Heart right ventricle (tissue), 16 donors: Measurements from ENCODE around the gene RBM3. TPM values are rescaled to one million over a fixed set of nuclear protein-coding genes. Genes with fewer than 3 reads are reported as not detected.

Source experiments
- ATAC-seq, 8 donors: fragments of 200-7000 bp; cut with Tn5 transposase; one replicate each; pipeline ENCODE4 v1.9.1; 2020; ENCODE audit warnings: mild to moderate bottlenecking in 8 of 8, moderate library complexity in 8 of 8, moderate number of reproducible peaks in 1 of 8
- DNase-seq, 2 donors: peaks; one replicate each; pipeline ENCODE4 v3.0.0-alpha.2; 2020
- H3K27ac ChIP-seq, 10 donors: fragments of 200-600 bp; sonication (generic) in 2 of 10; one replicate each; pipeline versions ENCODE4 v1.5.0 to v1.8.0; 2020 to 2022; ENCODE audit warnings: mild to moderate bottlenecking in 3 of 10
- H3K27me3 ChIP-seq, 7 donors: fragments of 200-600 bp; one replicate each; pipeline ENCODE4 v1.8.0; 2021 to 2022; ENCODE audit warnings: mild to moderate bottlenecking in 2 of 7
- H3K36me3 ChIP-seq, 9 donors: fragments of 200-600 bp; sonication (generic) in 1 of 9; one replicate each; pipeline versions ENCODE4 v1.5.0 to v1.8.0; 2020 to 2022; ENCODE audit warnings: mild to moderate bottlenecking in 2 of 9
- H3K4me1 ChIP-seq, 9 donors: fragments of 200-600 bp; sonication (generic) in 1 of 9; one replicate each; pipeline versions ENCODE4 v1.5.0 to v1.8.0; 2020 to 2022; ENCODE audit warnings: mild to moderate bottlenecking in 4 of 9
- H3K4me3 ChIP-seq, 10 donors: fragments of 200-600 bp; sonication (generic) in 2 of 10; one replicate each; pipeline versions ENCODE4 v1.5.0 to v1.8.0; 2020 to 2022; ENCODE audit warnings: mild to moderate bottlenecking in 7 of 10, moderate library complexity in 2 of 10
- H3K9me3 ChIP-seq, 11 donors: fragments of 200-600 bp in 10 of 11; sonication (generic) in 2 of 11; one replicate each; pipeline versions ENCODE4 v1.5.0 to v1.8.0; 2013 to 2022; ENCODE audit warnings: mild to moderate bottlenecking in 2 of 11, control low read depth in 1 of 11, moderate library complexity in 1 of 11
- CTCF ChIP-seq, 9 donors: fragments of 200-600 bp; sonication (generic) in 2 of 9; IDR thresholded peaks; one replicate each; pipeline versions ENCODE4 v1.5.0 to v1.8.0; 2021 to 2022; ENCODE audit warnings: antibody characterized with exemption in 9 of 9, mild to moderate bottlenecking in 5 of 9, moderate library complexity in 1 of 9
- WGBS, 2 donors: extraction: QIAGEN DNeasy Blood & Tissue Kit; methylation state at CpG; one replicate each; pipeline ENCODE4 v1.1.7; 2013; ENCODE audit warnings: inconsistent platforms in 1 of 2; 5-methylcytosine and 5-hydroxymethylcytosine counted together
- intact Hi-C, 10 donors: fragments of 100-400 bp; cut with DNase I; formaldehyde crosslinking; loops; one replicate each; pipeline versions ENCODE4 v1.11.1 to v1.14.2; 2022
- polyA plus RNA-seq, 2 donors: library from polyadenylated mRNA; stranded (reverse); fragments of 200-250 nt; gene quantifications; one replicate each; pipeline ENCODE4 v1.2.3, GENCODE V29; 2013
- total RNA-seq, 10 donors: library from RNA; stranded (reverse); fragmentation: NEBNext Ultra II Directional in 3 of 10; extraction: Animal tissue kit (Norgen Biotek cat#: 25700) in 3 of 10; gene quantifications; one replicate each; pipeline versions ENCODE4 v1.2.1 to v1.2.4, GENCODE V29; 2021 to 2023
- donor health status: Arrhythmogenic right ventricular cardiomyopathy.
- donor health status: ischemic (EF 13 %, LVEDD 7.1; RV severe dilation, severe dysfunction).
- donor health status: healthy with polysubstance abuse.
- donor health status: DM: no; HTN: yes; CAD: no.
- donor health status: DM: no; HTN: no; CAD: no.
- donor health status: ischemic (EF 25% LVEDD 6.9; RV normal size, moderate dysfunction).
- donor health status: ischemic (EF 25% LVEDD 5.7; RV mildly dilated, moderate dysfunction).
- donor health status: healthy.
- donor health status: DM: yes; HTN: yes; CAD: no.
- donor health status: Ischemic cardiomyopathy.
- donor health status: ischemic (EF 35%, LVEDD 5.7; RV mildly dilated, moderate dysfunction).
- donor health status: nonischemic (EF 11% LVEDD 7.7; RV severe dilation, severe dysfunction).
- donor health status: DM: yes; HTN: yes; CAD: no.
- donor health status: PGD.
- donor health status: ischemic (EF 29% LVEDD 5.4; RV normal size, mild dysfunction).
- donor health status: nonischemic (EF 23%, LVEDD 6.1; RV moderate dilation, normal function).

Gene RBM3
- total and polyA plus RNA-seq, 12 donors = 60.0 to 204 (median 111) TPM

- TF ChIP-seq CTCF (IDR thresholded peaks at IDR 0.05) = no peak
- Histone ChIP-seq H3K27me3 (peaks cover 0 to 5% (median 0%) of the 10 kb centered on the region in 7 donors), H3K36me3 (peaks cover 0 to 22% (median 6%) of the 10 kb centered on the region in 9 donors), H3K4me3 (no peak overlapping the region), H3K9me3 (no peaks in the 10 kb centered on the region), H3K27ac (no peak overlapping the region), H3K4me1 (peaks cover 0 to 26% (median 8%) of the 10 kb centered on the region in 9 donors)
- ATAC-seq (no peak), DNase-seq (no peak)
- intact Hi-C loops = no loop called here
- 56 to 62% methylated on average over 2 of the region's 2 CpGs for WGBS, 2 donors
Measured at GRCh38 chrX:48595929-48596328, 21.6 kb downstream of the RBM3 start.

GRCh38 chrX:48597353-48598264 lies 23.3 kb downstream of the RBM3 start, which contains the start of gene WDR13:
TSS of gene WDR13 (plus strand) at chrX:48597492. CDS start at chrX:48597997, 505 bp downstream.
- WGBS, 2 donors = 0% methylated on average over 48 to 62 of the region's 62 CpGs
- ATAC-seq = peak; percentile 93 to 97 (median 95)
- peaks cover 0 to 39% (median 6%) of the 10 kb centered on the region in 9 donors for H3K36me3 ChIP-seq
- H3K27ac ChIP-seq = peak within 1 kb of the TSS; percentile 95 to 99 (median 98)
- H3K4me3 ChIP-seq = peak within 1 kb of the TSS; percentile 41 to 80 (median 68)
- H3K9me3 ChIP-seq = no peaks in the 10 kb centered on the region
- intact Hi-C loops = loop anchor here in 1 of 10 donors (2.0 kb wide), 1 partner anchor 99 kb away; the partner anchor contains the start of gene SUV39H1
- peaks cover 0 to 13% (median 4%) of the 10 kb centered on the region in 9 donors for H3K4me1 ChIP-seq
- peak in 2 of 9 donors; percentile 7 to 22 for TF ChIP-seq CTCF (IDR thresholded peaks at IDR 0.05)
- DNase-seq = peak; percentile 90 to 95
- peaks cover 0 to 5% (median 0%) of the 10 kb centered on the region in 7 donors for H3K27me3 ChIP-seq

GRCh38 chrX:48598614-48599013 lies 24.3 kb downstream of the RBM3 start:
- ATAC-seq (peak in 1 of 8 donors; percentile 1), DNase-seq (no peak)
- Histone ChIP-seq H3K4me1 (peaks cover 0 to 13% (median 4%) of the 10 kb centered on the region in 9 donors), H3K27ac (peak overlapping the region in 7 of 10 donors; percentile 96 to 99 (median 97)), H3K36me3 (peaks cover 0 to 49% (median 6%) of the 10 kb centered on the region in 9 donors), H3K4me3 (peak overlapping the region in 9 of 10 donors; percentile 54 to 80 (median 68)), H3K27me3 (peaks cover 0 to 5% (median 0%) of the 10 kb centered on the region in 7 donors), H3K9me3 (no peaks in the 10 kb centered on the region)
- intact Hi-C loops = loop anchor here in 1 of 10 donors (2.0 kb wide), 1 partner anchor 98 kb away; the partner anchor contains the start of gene SUV39H1
- TF ChIP-seq CTCF (IDR thresholded peaks at IDR 0.05) = no peak
- 84 to 93% methylated on average over 23 to 25 of the region's 25 CpGs for WGBS, 2 donors

- Histone ChIP-seq H3K4me1 (peaks cover 0 to 13% (median 4%) of the 10 kb centered on the region in 9 donors), H3K27me3 (peaks cover 0 to 3% (median 0%) of the 10 kb centered on the region in 7 donors), H3K4me3 (no peak overlapping the region), H3K36me3 (peaks cover 0 to 57% (median 6%) of the 10 kb centered on the region in 9 donors), H3K27ac (no peak overlapping the region), H3K9me3 (no peaks in the 10 kb centered on the region)
- 95 to 96% methylated on average over 18 to 20 of the region's 20 CpGs for WGBS, 2 donors
- intact Hi-C loops = loop anchor here in 1 of 10 donors (2.0 kb wide), 1 partner anchor 97 kb away; the partner anchor contains the start of gene SUV39H1
- no peak for DNase-seq
- ATAC-seq = no peak
- TF ChIP-seq CTCF (IDR thresholded peaks at IDR 0.05) = no peak
Measured at GRCh38 chrX:48599341-48599740, 25.1 kb downstream of the RBM3 start.
